CD4-positive, alpha-beta memory T cell (primary cell): ENCODE measurements around the gene FOCAD. TPM values are rescaled to one million over a fixed set of nuclear protein-coding genes. Genes with fewer than 3 reads are reported as not detected.
"Not testable (repeated sequence)": the region's sequence is repeated elsewhere in the genome, so short reads cannot be mapped to it uniquely, and the experiment has no call there.

Source experiments
- CTCF ChIA-PET: fragments of 350-600 bp; sonication (Branson Sonifier 250); formaldehyde crosslinking; loops from one replicate; lab custom pipeline; 2021; ENCODE audit warnings: inconsistent platforms; ENCODE audit not compliant: partially characterized antibody; lab: Charles Lee
- POLR2A ChIA-PET: fragments of 350-600 bp; sonication (Branson Sonifier 250); formaldehyde crosslinking; loops from one replicate; lab custom pipeline; 2021; ENCODE audit not compliant: partially characterized antibody; lab: Charles Lee
- DNase-seq, 5 donors: peaks; one replicate each; pipeline versions ENCODE4 v3.0.0 to v3.0.0-alpha.2; 2020 to 2022; ENCODE audit warnings: mixed read lengths in 1 of 5
- H3K27ac ChIP-seq: one replicate; pipeline ENCODE4 v1.7.0; 2013; ENCODE audit warnings: low read depth, low read length
- H3K27me3 ChIP-seq: 2 replicates; pipeline ENCODE4 v1.7.0; 2013; ENCODE audit warnings: mild to moderate bottlenecking, low read length, moderate library complexity; ENCODE audit not compliant: insufficient read depth
- H3K36me3 ChIP-seq: 2 replicates; pipeline ENCODE4 v1.7.0; 2013; ENCODE audit warnings: mild to moderate bottlenecking, low read length, moderate library complexity; ENCODE audit not compliant: insufficient read depth
- H3K4me1 ChIP-seq: 2 replicates; pipeline ENCODE4 v1.7.0; 2013; ENCODE audit warnings: mild to moderate bottlenecking, low read length, moderate library complexity; ENCODE audit not compliant: insufficient read depth
- H3K4me3 ChIP-seq, 2 donors: one replicate each; pipeline ENCODE4 v1.7.0; 2013; ENCODE audit warnings: low read length in 2 of 2, mild to moderate bottlenecking in 1 of 2
- H3K9me3 ChIP-seq, 2 donors: one replicate each; pipeline ENCODE4 v1.7.0; 2013; ENCODE audit warnings: low read length in 2 of 2, control low read depth in 1 of 2; ENCODE audit not compliant: control insufficient read depth in 1 of 2
- H3K27ac Mint-ChIP-seq, 7 donors: one replicate each; pipeline ENCODE4 v1.8.0; 2020 to 2021; ENCODE audit warnings: mixed read lengths in 7 of 7, mild to moderate bottlenecking in 6 of 7, inconsistent platforms in 3 of 7, moderate library complexity in 3 of 7
- H3K27me3 Mint-ChIP-seq, 2 donors: one replicate each; pipeline ENCODE4 v1.8.0; 2020 to 2021; ENCODE audit warnings: mixed read lengths in 2 of 2
- H3K36me3 Mint-ChIP-seq, 2 donors: one replicate each; pipeline ENCODE4 v1.8.0; 2020 to 2021; ENCODE audit warnings: mixed read lengths in 2 of 2, inconsistent platforms in 1 of 2, mild to moderate bottlenecking in 1 of 2
- H3K4me1 Mint-ChIP-seq, 4 donors: one replicate each; pipeline ENCODE4 v1.8.0; 2020 to 2021; ENCODE audit warnings: mixed read lengths in 4 of 4, mild to moderate bottlenecking in 1 of 4
- H3K4me3 Mint-ChIP-seq, 8 donors: one replicate each; pipeline ENCODE4 v1.8.0; 2020 to 2021; ENCODE audit warnings: mixed read lengths in 8 of 8, mild to moderate bottlenecking in 7 of 8, moderate library complexity in 6 of 8, inconsistent platforms in 3 of 8
- H3K9me3 Mint-ChIP-seq, 8 donors: one replicate each; pipeline ENCODE4 v1.8.0; 2020 to 2021; ENCODE audit warnings: mixed read lengths in 8 of 8, mild to moderate bottlenecking in 5 of 8, inconsistent platforms in 3 of 8, moderate library complexity in 1 of 8
- intact Hi-C: fragments of 100-400 bp; cut with micrococcal nuclease; formaldehyde crosslinking; loops from one replicate; pipeline ENCODE4 v1.15.1; 2023
- polyA plus RNA-seq, 2 donors: library from polyadenylated mRNA; unstranded; fragments of 300-500 nt; fragmentation: Illumina TruSeq; gene quantifications; one replicate each; pipeline ENCODE4 v1.2.3, GENCODE V29; 2021
- total RNA-seq, 2 experiments: library from RNA; stranded (reverse); gene quantifications; one replicate each; pipeline ENCODE4 v1.2.3, GENCODE V29; 2021

Gene FOCAD
- total and polyA plus RNA-seq, 4 experiments from 2014 or later: 12.4 to 20.6 (median 17.5) TPM

- CTCF ChIA-PET: interaction anchor here (1.2 to 2.7 kb wide), 2 partner anchors 10 to 11 kb away, joined by 3 to 16 read pairs; no protein-coding TSS in a partner anchor
- H3K36me3 Mint-ChIP-seq: peaks cover 40 to 41% of the 10 kb centered on the region in 2 donors
- Histone ChIP-seq H3K9me3 (no peaks in the 10 kb centered on the region), H3K27ac (no peak overlapping the region), H3K4me3 (no peak overlapping the region), H3K4me1 (no peaks in the 10 kb centered on the region), H3K36me3 (peaks cover 6% of the 10 kb centered on the region), H3K27me3 (no peaks in the 10 kb centered on the region)
- no peaks in the 10 kb centered on the region for H3K4me1 Mint-ChIP-seq
- intact Hi-C loops: no loop called here
- POLR2A ChIA-PET: no interaction called here
- H3K27ac Mint-ChIP-seq: no peak overlapping the region
- no peak for DNase-seq
- no peaks in the 10 kb centered on the region for H3K27me3 Mint-ChIP-seq
- no peaks in the 10 kb centered on the region for H3K9me3 Mint-ChIP-seq
- no peak overlapping the region for H3K4me3 Mint-ChIP-seq
Measured at GRCh38 chr9:20950707-20951106, 266.6 kb downstream of the FOCAD start.

GRCh38 chr9:20962536-20963225 lies 278.6 kb downstream of the FOCAD start:
- POLR2A ChIA-PET: no interaction called here

GRCh38 chr9:20972684-20973083 lies 288.6 kb downstream of the FOCAD start:
- POLR2A ChIA-PET: no interaction called here
- Histone ChIP-seq H3K4me1 (no peaks in the 10 kb centered on the region), H3K27ac (no peak overlapping the region), H3K9me3 (no peaks in the 10 kb centered on the region), H3K36me3 (no peaks in the 10 kb centered on the region), H3K27me3 (no peaks in the 10 kb centered on the region), H3K4me3 (no peak overlapping the region)
- Mint-ChIP-seq H3K36me3 (peaks cover 30 to 38% of the 10 kb centered on the region in 2 donors), H3K4me3 (no peak overlapping the region), H3K27me3 (no peaks in the 10 kb centered on the region), H3K4me1 (no peaks in the 10 kb centered on the region), H3K27ac (no peak overlapping the region), H3K9me3 (peaks cover 0 to 7% (median 0%) of the 10 kb centered on the region in 8 donors)
- no peak for DNase-seq
- CTCF ChIA-PET: interaction anchor here (0.7 kb wide), 2 partner anchors 31 to 58 kb away, joined by 3 read pairs; no protein-coding TSS in a partner anchor
- intact Hi-C loops: no loop called here

More at GRCh38 chr9:20962536-20963225, 278.6 kb downstream of the FOCAD start:
- H3K27ac ChIP-seq: no peak overlapping the region
- no peaks in the 10 kb centered on the region for H3K27me3 ChIP-seq
- Mint-ChIP-seq H3K27ac (no peak overlapping the region), H3K4me1 (no peaks in the 10 kb centered on the region), H3K9me3 (peaks cover 0 to 4% (median 0%) of the 10 kb centered on the region in 8 donors), H3K4me3 (no peak overlapping the region), H3K36me3 (peaks cover 25 to 36% of the 10 kb centered on the region in 2 donors), H3K27me3 (no peaks in the 10 kb centered on the region)
- H3K4me3 ChIP-seq: no peak overlapping the region
- no peaks in the 10 kb centered on the region for H3K36me3 ChIP-seq
- CTCF ChIA-PET: interaction anchor here (0.6 to 1.3 kb wide), 2 partner anchors 17 to 23 kb away, joined by 3 to 4 read pairs; no protein-coding TSS in a partner anchor
- no peaks in the 10 kb centered on the region for H3K4me1 ChIP-seq
- H3K9me3 ChIP-seq: no peaks in the 10 kb centered on the region
- intact Hi-C loops: no loop called here
- no peak for DNase-seq

- H3K36me3 Mint-ChIP-seq: peaks cover 34 to 45% of the 10 kb centered on the region in 2 donors
Measured at GRCh38 chr9:20973246-20973947, 289.3 kb downstream of the FOCAD start.

GRCh38 chr9:20974191-20974938 lies 290.3 kb downstream of the FOCAD start:
- H3K27ac ChIP-seq, H3K27me3 ChIP-seq, CTCF ChIA-PET, H3K36me3 ChIP-seq, H3K4me1 ChIP-seq, intact Hi-C loops, H3K4me1 Mint-ChIP-seq, H3K27me3 Mint-ChIP-seq, POLR2A ChIA-PET, H3K4me3 ChIP-seq, H3K4me3 Mint-ChIP-seq, H3K9me3 ChIP-seq, DNase-seq, H3K9me3 Mint-ChIP-seq, H3K27ac Mint-ChIP-seq: not testable (repeated sequence)
- peaks cover 34 to 51% of the 10 kb centered on the region in 2 donors for H3K36me3 Mint-ChIP-seq

More at GRCh38 chr9:20973246-20973947, 289.3 kb downstream of the FOCAD start:
- H3K4me1 ChIP-seq, H3K36me3 ChIP-seq, H3K27me3 ChIP-seq, H3K27ac ChIP-seq, H3K27ac Mint-ChIP-seq, H3K4me1 Mint-ChIP-seq, H3K9me3 ChIP-seq, H3K4me3 Mint-ChIP-seq, H3K9me3 Mint-ChIP-seq, H3K27me3 Mint-ChIP-seq, POLR2A ChIA-PET, DNase-seq, H3K4me3 ChIP-seq, intact Hi-C loops: not testable (repeated sequence)
- CTCF ChIA-PET: interaction anchor here (0.7 kb wide), 2 partner anchors 32 to 57 kb away, joined by 3 read pairs; no protein-coding TSS in a partner anchor

- H3K27me3 Mint-ChIP-seq: no peaks in the 10 kb centered on the region
- no peak overlapping the region for H3K27ac Mint-ChIP-seq
- no peaks in the 10 kb centered on the region for H3K36me3 ChIP-seq
- no peaks in the 10 kb centered on the region for H3K4me1 Mint-ChIP-seq
- ChIA-PET CTCF (no interaction called here), POLR2A (no interaction called here)
- no peaks in the 10 kb centered on the region for H3K9me3 Mint-ChIP-seq
- H3K27ac ChIP-seq: no peak overlapping the region
- H3K4me3 ChIP-seq: no peak overlapping the region
- no peaks in the 10 kb centered on the region for H3K9me3 ChIP-seq
- DNase-seq: no peak
- no peak overlapping the region for H3K4me3 Mint-ChIP-seq
- no peaks in the 10 kb centered on the region for H3K27me3 ChIP-seq
- H3K4me1 ChIP-seq: no peaks in the 10 kb centered on the region
- peaks cover 43 to 62% of the 10 kb centered on the region in 2 donors for H3K36me3 Mint-ChIP-seq
- intact Hi-C loops: no loop called here
Measured at GRCh38 chr9:20978249-20978648, 294.2 kb downstream of the FOCAD start.
